ENCODE measurements around the gene CARHSP1.
"Not testable (repeated sequence)": the region's sequence is repeated elsewhere in the genome, so short reads cannot be mapped to it uniquely, and the experiment has no call there.

Gene CARHSP1

DNA sequence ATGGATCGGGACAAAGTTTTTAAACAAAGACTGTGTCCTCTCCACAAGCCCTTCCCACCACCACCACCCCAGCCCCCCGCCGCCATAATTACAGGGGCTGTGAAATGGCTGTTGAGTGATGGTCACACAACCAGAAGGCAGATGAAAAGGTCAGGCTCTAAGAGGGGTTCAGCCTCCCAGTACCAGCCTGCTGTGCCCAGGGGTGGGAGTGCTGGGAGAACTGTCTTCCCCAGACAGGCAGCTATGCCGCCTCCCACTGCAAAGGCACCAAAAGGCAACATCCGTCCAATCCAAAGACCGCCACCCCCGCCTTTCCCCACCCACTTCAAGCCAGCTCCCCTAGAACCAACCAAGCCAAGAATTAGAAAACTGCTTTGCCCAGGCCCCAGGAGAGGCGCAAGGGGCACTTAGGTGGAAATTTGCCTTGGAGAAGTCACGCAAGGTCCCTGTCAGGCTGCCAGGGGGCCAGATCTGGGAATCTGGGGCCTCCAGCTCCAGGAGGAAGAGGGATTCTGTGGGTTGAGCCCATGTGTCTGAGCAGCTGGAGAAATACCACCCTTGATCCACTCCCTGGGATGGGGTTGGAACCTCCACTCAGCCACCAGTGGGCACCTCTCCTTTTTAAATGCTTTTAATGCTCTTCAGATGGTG, 14.4 kb downstream of the CARHSP1 start:
- DNase-seq (ENCODE audit: low spot score), result no peak

DNA sequence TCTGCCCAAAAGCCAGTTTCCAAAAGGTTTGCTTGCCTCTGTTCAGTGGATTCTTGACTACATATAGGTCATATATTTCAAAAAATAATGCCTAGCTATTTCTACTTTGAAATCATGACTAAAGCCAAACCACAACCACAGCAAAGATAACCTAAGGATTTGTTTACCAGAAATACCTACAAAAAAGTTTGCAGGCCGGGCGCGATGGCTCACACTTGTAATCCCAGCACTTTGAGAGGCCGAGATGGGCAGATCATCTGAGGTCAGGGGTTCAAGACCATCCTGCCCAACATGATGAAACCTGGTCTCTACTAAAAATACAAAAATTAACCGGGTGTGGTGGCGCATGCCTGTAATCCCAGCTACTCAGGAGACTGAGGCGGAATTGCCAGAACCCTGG, 15.2 kb downstream of the CARHSP1 start:
- no peak for DNase-seq (ENCODE audit: low spot score)

GRCh38 chr16:8853150-8853549, 15.7 kb downstream of the CARHSP1 start:
- no peak for DNase-seq (ENCODE audit: low spot score)

DNA sequence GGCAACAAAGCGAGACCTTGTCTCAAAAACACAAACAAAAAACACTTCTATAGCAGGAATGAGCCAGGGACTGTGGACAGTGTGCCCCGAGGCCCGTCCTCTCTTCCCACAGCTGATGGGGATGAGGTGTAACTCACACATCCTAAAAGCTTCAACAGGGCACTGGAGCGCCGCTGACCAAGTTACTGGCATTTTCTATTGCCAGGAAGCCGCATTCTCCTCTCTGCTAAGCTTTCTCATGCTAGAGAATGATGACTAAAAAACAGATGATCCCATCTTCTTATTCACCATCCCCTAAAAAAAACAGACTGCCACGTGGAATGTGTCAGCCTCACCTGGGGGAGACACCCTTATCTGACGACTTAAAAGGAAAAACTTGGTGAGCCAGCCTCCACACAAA, 16.3 kb downstream of the CARHSP1 start:
- DNase-seq (ENCODE audit: low spot score), result no peak

DNA sequence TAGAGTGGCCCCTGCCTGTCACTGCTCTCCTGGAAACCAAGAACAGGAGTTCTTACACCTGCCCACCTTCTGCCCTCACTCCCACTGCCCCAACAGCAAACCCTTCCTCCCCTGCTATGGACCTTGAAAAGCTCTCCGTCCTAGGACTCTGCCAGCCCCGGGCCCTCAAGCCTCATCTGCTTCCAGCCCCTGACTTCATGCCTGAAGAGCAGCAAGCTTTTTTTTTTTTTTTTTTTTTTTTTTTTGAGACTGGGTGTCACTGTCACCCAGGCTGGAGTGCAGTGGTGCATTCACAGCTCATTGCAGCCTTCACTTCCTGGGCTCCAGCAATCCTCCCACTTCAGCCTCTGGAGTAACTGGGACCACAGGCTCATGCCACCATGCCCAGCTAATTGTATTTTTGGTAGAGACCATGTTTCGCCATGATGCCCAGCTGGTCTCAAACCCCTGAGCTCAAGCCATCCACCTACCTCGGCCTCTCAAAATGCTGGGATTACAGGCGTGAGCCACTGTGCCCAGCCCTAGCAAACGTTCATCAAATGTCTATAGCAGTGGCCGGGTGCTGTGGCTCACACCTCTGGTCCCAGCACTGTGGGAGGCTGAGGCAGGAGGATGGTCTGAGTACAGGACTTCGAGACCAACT, 16.9 kb downstream of the CARHSP1 start:
- no peak for DNase-seq (ENCODE audit: low spot score)

GRCh38 chr16:8850279-8850885, 18.4 kb downstream of the CARHSP1 start:
- DNase-seq (ENCODE audit: low spot score), result peak; percentile 78

GRCh38 chr16:8849411-8850011, 19.3 kb downstream of the CARHSP1 start:
- no peak for DNase-seq (ENCODE audit: low spot score)

GRCh38 chr16:8848939-8849391, 19.8 kb downstream of the CARHSP1 start:
- peak; percentile 86 for DNase-seq (ENCODE audit: low spot score)

DNA sequence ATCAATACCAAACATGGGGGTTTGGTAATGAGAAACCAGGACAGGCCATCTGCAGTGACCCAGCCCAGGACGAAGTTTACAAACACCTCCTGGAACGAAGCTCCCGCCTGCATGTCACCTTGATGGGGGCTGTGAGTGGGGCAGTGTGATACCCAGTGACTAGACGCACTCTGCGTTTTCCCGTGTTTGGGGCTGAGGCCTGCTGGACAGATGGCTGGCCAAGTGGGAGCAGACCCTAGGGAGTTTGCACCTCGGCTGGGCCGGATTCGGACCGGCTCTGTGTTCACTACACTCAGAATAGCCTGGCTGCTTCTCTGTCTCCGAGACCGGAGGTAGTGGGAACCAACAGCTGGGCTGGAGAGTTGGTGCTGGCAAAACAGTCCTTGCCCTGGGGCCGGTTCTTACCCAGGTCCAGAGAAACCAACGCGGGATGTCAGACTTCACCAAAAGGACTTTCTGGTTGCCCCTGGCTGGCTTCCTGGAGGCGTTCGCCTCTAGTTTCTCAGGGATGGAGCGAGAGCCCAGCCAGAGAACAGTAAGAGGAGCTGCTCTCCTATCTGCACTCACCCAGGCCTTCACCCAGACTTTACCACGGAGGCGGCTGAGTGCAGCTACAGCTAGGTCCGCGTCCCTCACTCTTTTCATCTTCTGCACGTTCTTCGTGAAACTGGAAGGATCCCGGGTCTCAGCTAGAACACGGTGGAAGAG, 20.4 kb downstream of the CARHSP1 start:
- no peak for DNase-seq (ENCODE audit: low spot score)

DNA sequence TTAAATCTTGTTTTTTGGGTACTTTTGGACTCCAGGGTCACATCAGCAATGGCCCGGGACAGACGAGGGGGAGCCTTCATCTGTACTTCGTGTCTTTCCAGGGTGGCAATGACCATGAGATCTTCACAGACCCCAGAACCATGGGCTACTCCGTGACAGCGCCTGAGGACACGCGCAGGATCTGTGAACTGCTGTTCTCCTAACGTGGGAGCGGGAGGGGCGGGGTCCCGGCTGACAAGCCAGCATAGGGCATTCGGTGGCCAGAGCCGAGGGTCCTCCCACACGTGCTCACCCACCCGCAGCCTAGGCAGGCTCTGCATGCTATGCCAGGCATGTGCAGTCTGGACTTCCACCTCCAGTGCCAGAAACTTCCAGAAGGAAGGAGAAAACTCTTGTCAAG, 21.2 kb downstream of the CARHSP1 start:
- no peak for DNase-seq (ENCODE audit: low spot score)

DNA sequence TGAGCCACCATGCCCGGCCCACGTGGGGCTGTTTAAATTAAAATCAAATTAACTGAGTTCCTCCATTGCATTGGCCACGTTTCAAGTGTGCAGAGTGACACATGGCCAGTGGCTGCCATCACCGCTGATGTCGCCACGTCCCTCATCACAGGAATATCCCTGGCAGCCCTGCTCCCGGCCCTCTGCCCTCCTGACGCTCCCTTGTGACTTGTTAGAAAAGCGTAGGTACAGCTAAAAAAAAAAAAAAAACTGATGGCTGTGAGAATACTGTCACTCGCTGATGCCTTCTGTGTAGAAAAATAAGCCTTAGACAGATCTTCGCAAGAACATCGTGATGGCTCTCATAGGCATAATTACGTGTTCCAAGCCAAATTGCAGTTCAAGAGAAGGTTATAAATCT, 21.7 kb downstream of the CARHSP1 start:
- no peak for DNase-seq (ENCODE audit: low spot score)

- DNase-seq (ENCODE audit: low spot score), result no peak
These were observed 22.3 kb downstream of the CARHSP1 start for GRCh38 chr16:8846401-8846932.

DNA sequence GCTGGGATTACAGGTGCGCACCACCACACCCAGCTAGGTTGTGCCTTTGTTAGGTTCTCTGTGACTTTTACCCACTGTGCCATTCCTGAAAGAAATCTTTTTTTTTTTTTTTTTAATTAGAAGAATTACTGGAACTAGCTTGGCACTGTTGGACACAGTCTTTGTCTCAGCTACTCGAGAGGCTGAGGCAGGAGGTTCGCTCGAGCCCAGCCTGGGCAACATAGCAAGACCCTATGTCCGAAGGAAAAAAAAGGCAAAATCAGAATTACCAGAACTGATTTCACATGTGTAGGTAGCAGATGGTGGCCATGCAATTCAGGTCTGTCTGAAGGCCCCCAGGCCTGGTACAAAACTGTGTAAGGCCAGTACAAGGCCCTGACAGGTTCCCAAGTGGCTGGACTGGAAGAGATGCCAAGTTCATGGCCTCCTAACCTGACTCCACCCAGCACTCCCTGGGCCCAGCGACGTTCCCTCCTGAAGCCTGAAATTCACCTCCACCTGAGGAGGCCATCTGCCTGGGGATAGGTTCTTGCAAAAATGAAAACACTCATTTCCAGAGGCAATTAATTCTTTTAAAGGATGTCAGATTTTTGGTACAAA, 23.0 kb downstream of the CARHSP1 start:
- DNase-seq (ENCODE audit: low spot score), result no peak

GRCh38 chr16:8843296-8843695, 25.5 kb downstream of the CARHSP1 start:
- DNase-seq (ENCODE audit: low spot score), result not testable (repeated sequence)

DNA sequence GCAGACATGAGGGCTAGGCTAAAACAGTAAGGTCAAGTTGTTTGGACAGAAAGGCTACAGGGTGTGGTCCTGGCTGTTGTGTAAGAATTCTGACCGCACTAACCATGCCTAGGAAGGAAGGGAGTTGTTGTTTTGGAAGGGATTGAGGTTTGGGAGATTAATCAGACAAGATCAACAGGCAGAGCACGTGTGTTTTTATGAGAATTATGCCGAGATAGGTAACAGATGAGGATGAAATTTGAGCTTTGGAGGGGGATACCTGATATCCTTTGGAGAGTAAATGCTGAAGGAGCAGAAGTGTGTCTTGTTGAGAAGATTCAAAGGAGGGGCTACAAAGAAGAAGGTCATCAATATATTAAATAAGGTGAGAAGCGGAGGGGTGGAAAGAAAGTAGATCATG, 26.8 kb downstream of the CARHSP1 start:
- not testable (repeated sequence) for DNase-seq (ENCODE audit: low spot score)

DNA sequence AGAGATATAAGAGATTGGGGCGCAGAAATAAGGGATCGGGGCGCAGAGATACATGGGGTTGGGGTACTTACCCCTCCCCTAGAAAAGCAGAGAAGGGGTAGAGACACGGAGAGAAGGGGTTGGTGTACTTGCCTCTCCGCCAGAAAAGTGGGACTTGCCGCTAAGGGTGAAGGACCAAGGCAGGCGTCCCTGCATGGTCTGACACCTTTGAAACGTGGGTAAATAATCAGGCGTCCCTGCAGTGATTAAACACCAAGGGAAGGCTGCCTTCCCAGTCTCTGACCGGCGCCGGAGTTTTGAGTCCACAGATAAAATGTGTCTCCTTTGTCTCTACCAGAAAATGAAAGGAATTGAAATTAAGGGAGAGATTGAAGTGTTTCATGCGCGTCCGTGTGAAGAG, 31.2 kb downstream of the CARHSP1 start:
- DNase-seq (ENCODE audit: low spot score), result not testable (repeated sequence)

- not testable (repeated sequence) for DNase-seq (ENCODE audit: low spot score)
These were observed 32.0 kb downstream of the CARHSP1 start for GRCh38 chr16:8836797-8837196.

DNA sequence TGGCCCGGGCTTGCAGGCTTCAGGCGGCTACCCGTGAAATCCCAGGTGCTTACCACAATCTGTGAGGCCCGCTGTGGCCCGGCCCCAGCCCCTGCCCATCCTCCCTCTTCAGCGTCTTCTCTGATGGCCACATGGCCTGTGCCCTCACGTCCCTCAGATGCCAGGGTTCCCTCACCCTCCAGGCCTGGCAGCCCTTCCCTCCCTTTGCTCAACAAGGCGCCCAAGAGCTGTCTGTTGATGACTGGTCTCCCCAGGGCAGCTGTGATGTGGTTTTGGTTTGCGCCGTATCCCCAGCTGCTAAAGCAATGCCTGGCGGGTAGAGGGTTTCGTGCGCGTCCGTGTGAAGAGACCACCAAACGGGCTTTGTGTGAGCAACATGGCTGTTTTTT, 36.1 kb downstream of the CARHSP1 start:
- DNase-seq (ENCODE audit: low spot score), result no peak

DNA sequence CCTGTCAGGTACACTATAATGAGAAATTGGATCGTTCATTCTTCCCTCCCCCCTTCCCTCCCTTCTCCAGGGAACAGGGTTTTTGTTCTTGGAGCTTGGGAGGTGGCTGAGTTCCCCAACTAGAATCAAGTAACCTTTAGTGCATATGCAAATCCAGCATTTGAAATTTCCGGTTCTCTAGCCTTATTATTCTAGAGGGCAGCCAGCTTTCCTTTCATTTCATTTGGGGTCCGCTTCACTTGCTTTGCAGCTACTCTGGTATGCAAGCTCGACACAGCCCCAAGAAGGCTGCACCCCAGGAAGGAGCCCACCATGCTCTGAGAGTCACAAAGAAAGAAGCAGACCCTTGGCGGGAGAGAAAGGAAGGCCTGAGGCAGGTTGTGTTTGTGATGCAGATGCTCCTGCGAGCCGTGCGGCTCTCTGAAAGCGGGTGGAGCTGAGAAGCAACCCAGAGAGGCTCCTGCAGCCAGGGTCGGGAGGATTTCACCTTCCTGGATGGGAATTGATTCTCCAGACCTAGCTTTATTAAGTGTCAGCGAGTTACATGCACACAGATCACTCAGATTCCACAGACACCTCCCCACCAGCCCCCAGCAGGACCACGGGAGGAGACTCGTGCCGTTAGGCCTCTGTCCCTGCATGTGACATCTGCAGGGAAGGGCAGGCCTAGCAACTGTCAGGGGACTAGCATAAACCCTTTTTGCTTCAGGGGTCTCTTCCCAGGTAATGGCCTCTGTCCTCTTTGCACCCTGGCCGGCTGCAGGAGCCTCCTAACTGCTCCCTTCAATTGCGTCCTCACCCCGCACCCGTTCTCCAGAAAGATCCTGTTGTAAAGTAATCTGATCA, 36.7 kb downstream of the CARHSP1 start:
- no peak for DNase-seq (ENCODE audit: low spot score)

- DNase-seq (ENCODE audit: low spot score), result no peak
These were observed 37.4 kb downstream of the CARHSP1 start for GRCh38 chr16:8831450-8831849.
